HG03457 (cell line): Measurements from ENCODE around the gene PITPNC1.
"Not testable (repeated sequence)": the region's sequence is repeated elsewhere in the genome, so short reads cannot be mapped to it uniquely, and the experiment has no call there.

Experiments
- ATAC-seq: cut with Tn5 transposase; IDR thresholded peaks from one replicate; pipeline ENCODE4 v1.9.1; 2021; ENCODE audit warnings: moderate number of reproducible peaks; ENCODE audit not compliant: unreplicated experiment

The PITPNC1 gene

GRCh38 chr17:67456103-67456502, 79.0 kb downstream of the PITPNC1 start:
- ATAC-seq, result no peak

GRCh38 chr17:67456889-67457288, 79.8 kb downstream of the PITPNC1 start:
- no peak for ATAC-seq

GRCh38 chr17:67458203-67458602, 81.1 kb downstream of the PITPNC1 start:
- ATAC-seq, result no peak

GRCh38 chr17:67459985-67460384, 82.9 kb downstream of the PITPNC1 start:
- ATAC-seq, result no peak

GRCh38 chr17:67461228-67461780, 84.2 kb downstream of the PITPNC1 start:
- ATAC-seq, result no peak

- ATAC-seq, result no peak
Measured at GRCh38 chr17:67461876-67462275, 84.8 kb downstream of the PITPNC1 start.

- no peak for ATAC-seq
Measured at GRCh38 chr17:67466251-67466796, 89.2 kb downstream of the PITPNC1 start.

GRCh38 chr17:67467500-67468455, 90.7 kb downstream of the PITPNC1 start:
- ATAC-seq, result no peak

GRCh38 chr17:67469208-67469980, 92.3 kb downstream of the PITPNC1 start:
- no peak for ATAC-seq

GRCh38 chr17:67470163-67470562, 93.1 kb downstream of the PITPNC1 start:
- no peak for ATAC-seq

GRCh38 chr17:67471118-67471517, 94.0 kb downstream of the PITPNC1 start:
- no peak for ATAC-seq

GRCh38 chr17:67472606-67473005, 95.5 kb downstream of the PITPNC1 start:
- not testable (repeated sequence) for ATAC-seq

- ATAC-seq, result no peak
Measured at GRCh38 chr17:67474081-67474661, 97.1 kb downstream of the PITPNC1 start.

- no peak for ATAC-seq
Measured at GRCh38 chr17:67475161-67475937, 98.3 kb downstream of the PITPNC1 start.

GRCh38 chr17:67476787-67477335, 99.8 kb downstream of the PITPNC1 start:
- ATAC-seq, result no peak

GRCh38 chr17:67477687-67478086, 100.6 kb downstream of the PITPNC1 start:
- ATAC-seq, result no peak

GRCh38 chr17:67478401-67479041, 101.4 kb downstream of the PITPNC1 start:
- no peak for ATAC-seq

- no peak for ATAC-seq
Measured at GRCh38 chr17:67479148-67479547, 102.1 kb downstream of the PITPNC1 start.

GRCh38 chr17:67480959-67481358, 103.9 kb downstream of the PITPNC1 start:
- not testable (repeated sequence) for ATAC-seq
